ENCODE measurements around the gene RNF123. TPM values are rescaled to one million over a fixed set of nuclear protein-coding genes. Genes with fewer than 3 reads are reported as not detected.

Gene RNF123
- 10 to 100 TPM; 30.5 to 32.2 TPM for total RNA-seq

DNA sequence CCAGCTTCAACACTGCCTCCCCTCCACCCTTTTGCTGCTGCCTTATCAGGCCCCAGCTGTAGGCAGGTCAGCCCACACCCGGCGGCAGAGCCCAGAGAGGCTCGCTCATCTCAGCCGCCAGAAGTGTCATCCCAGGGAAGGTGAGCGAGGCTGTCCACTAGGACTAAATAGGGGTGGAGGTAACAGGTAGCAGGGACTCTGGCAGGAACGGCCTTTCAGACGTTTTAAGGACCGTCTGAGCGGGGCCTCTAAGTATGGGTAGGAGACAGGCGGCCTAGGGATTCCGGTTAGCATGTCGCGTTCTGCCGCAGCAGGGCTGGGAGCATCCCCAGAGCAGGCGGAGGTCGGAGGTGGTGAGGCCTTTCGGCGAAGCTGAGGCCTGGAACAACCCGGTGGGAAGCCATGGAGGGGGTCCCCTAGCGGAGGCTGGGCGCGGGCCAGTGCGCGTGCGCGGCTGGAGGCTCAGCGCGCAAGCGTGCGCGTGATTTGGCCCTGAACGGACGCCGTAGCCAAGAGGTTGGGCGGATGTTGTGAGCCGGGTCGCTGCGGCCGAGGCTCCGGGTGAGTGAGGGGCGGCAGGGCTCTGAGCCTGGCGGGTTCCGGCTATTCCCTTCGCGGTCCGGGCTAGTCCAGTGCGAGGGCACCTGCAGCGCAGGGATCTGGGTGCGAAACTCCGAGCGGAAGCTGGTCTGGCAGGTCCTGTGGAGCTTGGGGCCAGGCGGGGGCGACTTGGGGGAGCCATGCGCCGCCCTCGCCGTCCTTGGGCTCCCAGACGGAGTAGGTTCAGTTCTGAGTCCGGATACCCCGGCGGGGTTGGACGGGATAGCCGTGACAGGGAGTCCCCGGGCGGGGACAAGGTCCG lies at the start of gene RNF123, which contains the start of gene MST1:
RNF123 (plus strand) TSS at position 512 of the 862 bp plus-strand sequence. CDS start 1,609 bp downstream, outside the sequence.
MST1 (minus strand) TSS at position 429 of the 862 bp plus-strand sequence. CDS start 783 bp downstream, outside the sequence.
- ChIA-PET CTCF (interaction anchor here (1.3 kb wide), 1 partner anchor 150 kb away, joined by 6 read pairs; no protein-coding TSS in a partner anchor), POLR2A (interaction anchor here (0.5 kb wide), 1 partner anchor 259 kb away, joined by 5 read pairs; no protein-coding TSS in a partner anchor)

DNA sequence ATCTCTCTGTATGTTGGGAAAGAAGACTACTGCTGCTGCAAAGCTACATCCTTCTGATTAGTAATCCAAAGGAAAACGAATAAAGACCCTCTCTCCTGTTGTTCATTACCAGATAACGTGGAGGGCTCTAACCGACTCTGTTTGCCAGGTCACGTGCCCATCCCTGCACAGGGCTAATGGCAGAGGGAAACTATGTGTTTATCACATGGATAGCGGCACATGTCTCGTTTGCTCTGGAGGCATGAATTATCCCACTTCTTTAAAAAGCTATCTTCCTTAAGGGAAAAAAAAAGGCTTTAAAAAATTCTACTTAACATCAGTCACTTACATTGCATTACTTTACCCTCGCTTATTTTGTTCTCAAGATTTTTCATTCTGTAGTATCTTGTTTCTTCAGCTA lies 48.1 kb upstream of the RNF123 start:
- CTCF ChIA-PET: interaction anchor here (1.6 kb wide), 1 partner anchor 102 kb away, joined by 4 read pairs; no protein-coding TSS in a partner anchor
- POLR2A ChIA-PET: no interaction called here

DNA sequence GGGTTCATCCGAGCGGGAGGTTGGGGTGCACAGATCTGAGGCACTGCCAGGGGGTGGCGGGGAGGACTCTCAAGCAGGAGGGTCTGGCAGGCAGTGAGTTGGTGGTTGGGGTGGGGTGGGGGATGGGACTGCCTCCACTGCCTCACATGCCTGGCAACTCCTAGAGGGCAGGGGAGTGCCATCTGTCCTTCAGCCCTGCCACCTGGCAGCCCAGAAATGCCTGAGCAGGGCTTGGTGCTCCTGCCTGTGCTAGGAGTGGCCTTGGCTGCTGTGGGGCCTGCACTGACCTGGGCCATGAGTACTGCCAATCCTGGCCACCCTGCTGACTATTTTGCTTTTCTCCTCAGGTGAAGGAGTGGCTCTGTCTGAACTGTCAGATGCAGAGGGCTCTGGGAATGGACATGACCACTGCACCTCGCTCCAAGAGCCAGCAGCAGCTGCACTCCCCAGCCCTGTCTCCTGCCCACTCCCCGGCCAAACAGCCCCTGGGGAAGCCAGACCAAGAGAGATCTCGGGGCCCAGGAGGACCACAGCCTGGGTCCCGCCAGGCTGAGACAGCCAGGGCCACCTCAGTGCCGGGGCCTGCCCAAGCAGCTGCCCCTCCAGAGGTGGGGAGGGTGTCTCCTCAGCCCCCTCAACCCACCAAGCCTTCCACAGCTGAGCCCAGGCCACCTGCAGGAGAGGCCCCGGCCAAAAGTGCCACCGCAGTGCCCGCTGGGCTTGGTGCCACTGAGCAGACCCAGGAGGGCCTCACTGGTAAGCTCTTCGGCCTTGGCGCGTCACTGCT lies 47.2 kb upstream of the RNF123 start:
- CTCF ChIA-PET: interaction anchor here (1.3 kb wide), 1 partner anchor 102 kb away, joined by 3 read pairs; no protein-coding TSS in a partner anchor

DNA sequence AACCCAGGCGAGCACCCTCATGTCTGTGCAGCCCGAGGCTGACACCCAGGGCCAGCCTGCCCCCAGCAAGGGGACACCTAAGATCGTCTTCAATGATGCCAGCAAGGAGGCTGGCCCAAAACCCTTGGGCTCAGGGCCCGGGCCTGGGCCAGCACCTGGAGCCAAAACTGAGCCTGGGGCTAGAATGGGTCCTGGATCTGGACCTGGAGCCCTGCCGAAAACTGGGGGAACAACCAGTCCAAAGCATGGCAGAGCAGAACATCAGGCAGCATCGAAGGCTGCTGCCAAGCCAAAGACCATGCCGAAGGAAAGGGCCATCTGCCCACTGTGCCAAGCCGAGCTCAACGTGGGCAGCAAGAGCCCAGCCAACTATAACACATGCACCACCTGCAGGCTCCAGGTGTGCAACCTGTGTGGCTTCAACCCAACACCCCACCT lies 46.6 kb upstream of the RNF123 start:
- ChIA-PET CTCF (interaction anchor here (1.3 kb wide), 1 partner anchor 103 kb away, joined by 3 read pairs; no protein-coding TSS in a partner anchor), POLR2A (no interaction called here)

More for the DNA sequence above, 47.2 kb upstream of the RNF123 start:
- POLR2A ChIA-PET: no interaction called here

DNA sequence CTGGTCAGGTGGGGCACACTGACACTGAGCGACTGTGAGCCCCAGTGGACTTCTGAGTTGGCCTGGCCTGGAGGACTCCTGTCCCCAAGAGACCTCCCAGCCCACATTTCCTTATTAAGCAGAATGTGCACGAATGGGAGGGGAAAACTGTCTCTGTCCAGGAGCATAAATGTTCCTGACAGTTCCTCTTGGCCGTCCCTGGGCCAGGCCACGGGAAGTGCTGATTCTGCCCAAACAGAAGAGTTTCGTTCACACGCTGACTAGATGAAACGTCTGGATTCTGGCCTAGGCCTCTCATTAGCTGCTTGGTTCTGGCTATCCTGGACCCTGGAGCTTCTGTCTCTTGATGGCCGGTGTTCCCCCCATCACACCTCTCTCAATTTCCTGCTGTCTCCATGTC lies 44.7 kb upstream of the RNF123 start:
- ChIA-PET POLR2A (no interaction called here), CTCF (interaction anchor here (1.0 kb wide), 1 partner anchor 103 kb away, joined by 4 read pairs; no protein-coding TSS in a partner anchor)

DNA sequence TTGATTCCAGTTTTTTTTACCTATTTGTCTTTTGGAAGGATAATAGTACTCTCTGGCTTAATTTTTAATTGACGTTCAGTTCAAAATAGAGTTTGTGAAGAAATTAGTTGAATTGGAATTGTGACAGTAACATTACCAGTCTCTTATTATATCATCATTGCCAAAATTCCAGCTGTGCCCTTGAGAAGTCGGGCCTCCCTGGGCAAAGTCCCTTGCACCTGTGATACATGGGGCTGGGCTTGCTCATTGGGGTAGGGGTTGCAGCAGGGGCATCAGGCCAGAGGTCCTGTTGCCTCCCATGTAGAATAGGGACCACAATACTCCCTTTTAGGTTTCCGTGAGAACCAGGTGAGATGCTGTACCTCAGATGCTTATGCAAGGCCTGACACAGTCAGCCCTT lies 43.1 kb upstream of the RNF123 start:
- ChIA-PET POLR2A (no interaction called here), CTCF (no interaction called here)

DNA sequence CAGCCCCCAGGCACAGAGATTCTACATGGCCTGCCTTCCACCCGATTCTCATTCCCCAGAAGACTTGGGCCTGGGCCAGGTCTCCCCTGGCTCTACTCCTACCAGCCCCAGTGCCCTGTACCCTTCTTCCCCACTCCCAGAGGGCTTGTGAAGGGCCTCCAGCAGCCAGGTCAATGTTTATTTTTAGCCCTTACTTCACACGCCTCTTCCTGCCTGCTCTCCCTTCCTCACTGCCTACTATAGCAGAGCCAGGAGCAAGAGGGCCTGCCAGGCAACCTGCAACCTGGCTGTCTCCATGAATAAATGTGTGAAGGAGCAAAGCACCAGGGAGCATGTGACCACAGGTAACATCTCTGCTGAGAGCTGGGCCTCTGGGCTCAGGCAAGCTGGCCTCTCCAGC lies 41.6 kb upstream of the RNF123 start:
- ChIA-PET CTCF (no interaction called here), POLR2A (no interaction called here)

DNA sequence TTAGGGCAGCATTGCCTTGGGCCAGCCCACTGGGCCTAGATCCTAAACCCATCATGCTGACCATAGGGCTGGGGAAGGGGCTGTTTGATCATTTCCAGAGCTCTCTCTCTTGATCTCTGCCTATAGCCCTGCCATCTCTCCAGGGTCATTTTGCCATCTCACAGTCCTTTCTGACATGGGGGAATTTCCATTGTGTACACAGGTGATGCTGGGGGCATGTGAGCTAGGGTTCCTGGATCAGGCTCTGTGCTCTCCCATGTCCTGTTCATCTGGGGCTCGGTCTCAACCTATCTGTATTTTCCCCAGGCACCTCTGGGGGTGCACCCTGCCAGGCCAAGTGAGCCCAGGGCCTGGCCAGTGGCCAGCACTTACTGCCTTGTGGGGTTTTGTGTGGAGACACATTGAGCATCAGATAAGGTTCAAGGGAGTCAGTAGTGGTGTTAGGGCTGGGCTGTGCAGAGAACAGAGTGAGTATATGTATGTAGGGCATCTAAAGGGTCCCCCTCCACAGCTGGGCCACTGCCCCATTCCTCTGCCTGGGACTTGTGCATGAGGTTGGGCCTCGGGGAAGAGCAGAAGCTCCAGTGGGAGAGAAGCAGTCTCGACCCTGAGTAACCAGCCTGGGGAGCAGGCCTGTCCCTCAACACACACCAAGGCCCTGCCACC lies 40.9 kb upstream of the RNF123 start:
- ChIA-PET CTCF (no interaction called here), POLR2A (interaction anchor here (0.6 kb wide), 1 partner anchor 83 kb away, joined by 16 read pairs; no protein-coding TSS in a partner anchor)

DNA sequence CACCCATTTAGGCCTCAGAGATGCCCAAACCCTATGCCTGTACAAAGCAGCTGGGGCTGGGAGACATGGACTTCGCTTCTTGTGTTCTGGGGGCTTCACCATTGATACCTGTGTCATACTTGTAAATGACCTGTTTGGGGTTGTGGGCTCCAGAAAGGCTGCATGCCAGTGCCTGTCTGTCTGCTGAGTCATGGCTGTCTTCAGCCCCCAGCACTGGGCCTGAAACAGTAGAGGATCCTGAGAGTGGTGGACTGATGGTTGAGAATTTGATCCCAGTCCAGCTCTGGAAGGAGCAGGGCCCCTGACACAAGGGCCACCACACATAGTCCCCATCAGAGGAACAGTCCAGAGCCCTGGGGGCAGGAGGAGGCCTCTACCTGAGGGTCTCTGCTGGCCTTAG lies 39.8 kb upstream of the RNF123 start:
- ChIA-PET POLR2A (no interaction called here), CTCF (no interaction called here)

DNA sequence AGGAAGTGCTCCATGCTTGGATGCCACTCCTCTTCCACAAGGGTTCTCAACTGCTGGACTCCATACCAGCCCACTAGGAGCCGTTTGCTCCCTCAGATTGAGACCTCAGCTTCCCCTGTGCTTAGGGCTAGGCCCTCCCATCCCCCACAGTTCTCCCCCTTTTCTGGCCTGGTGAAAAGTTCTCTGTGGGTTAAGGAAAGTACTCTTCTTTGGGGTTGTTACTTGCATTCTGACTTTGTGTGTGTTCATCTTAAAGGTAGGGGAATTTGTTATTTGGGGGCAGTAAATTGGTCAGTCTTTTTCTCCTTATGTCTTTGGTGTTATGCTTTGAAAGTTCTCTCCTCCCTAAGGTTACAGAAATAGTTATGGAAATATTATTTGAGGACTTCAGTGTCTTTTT lies 39.2 kb upstream of the RNF123 start:
- ChIA-PET POLR2A (no interaction called here), CTCF (no interaction called here)

DNA sequence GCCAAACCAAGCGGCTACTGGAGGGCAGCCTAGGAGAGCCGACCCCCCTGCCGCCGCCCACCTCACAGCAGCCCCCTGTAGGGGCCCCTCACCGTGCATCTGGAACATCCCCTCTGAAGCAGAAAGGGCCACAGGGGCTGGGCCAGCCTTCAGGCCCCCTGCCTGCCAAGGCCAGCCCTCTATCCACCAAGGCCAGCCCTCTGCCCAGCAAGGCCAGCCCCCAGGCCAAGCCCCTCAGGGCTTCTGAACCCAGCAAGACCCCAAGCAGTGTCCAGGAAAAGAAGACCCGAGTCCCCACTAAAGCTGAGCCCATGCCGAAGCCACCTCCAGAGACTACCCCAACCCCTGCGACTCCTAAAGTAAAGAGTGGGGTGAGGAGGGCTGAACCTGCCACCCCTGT lies 38.7 kb upstream of the RNF123 start:
- ChIA-PET POLR2A (no interaction called here), CTCF (interaction anchor here (3.5 kb wide), 1 partner anchor 111 kb away, joined by 12 read pairs; no protein-coding TSS in a partner anchor)

DNA sequence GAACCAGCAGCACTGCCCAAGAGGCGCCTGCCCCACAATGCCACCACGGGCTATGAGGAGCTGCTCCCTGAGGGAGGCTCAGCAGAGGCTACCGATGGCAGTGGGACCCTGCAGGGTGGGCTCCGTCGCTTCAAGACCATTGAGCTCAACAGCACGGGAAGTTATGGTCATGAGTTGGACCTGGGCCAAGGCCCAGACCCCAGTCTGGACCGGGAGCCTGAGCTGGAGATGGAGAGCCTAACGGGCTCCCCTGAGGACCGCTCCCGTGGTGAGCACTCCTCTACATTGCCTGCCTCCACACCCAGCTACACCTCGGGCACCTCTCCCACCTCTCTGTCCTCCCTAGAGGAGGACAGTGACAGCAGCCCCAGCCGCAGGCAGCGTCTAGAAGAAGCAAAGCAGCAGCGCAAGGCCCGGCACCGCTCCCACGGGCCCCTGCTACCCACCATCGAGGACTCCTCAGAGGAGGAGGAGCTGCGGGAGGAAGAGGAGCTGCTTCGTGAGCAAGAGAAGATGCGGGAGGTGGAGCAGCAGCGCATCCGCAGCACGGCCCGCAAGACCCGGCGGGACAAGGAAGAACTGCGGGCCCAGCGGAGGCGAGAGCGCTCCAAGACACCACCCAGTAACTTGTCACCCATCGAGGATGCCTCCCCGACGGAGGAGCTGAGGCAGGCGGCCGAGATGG lies 37.0 kb upstream of the RNF123 start:
- CTCF ChIA-PET: interaction anchor here (0.9 to 3.5 kb wide), 2 partner anchors 20 to 113 kb away, joined by 3 to 12 read pairs; no protein-coding TSS in a partner anchor
- POLR2A ChIA-PET: no interaction called here

DNA sequence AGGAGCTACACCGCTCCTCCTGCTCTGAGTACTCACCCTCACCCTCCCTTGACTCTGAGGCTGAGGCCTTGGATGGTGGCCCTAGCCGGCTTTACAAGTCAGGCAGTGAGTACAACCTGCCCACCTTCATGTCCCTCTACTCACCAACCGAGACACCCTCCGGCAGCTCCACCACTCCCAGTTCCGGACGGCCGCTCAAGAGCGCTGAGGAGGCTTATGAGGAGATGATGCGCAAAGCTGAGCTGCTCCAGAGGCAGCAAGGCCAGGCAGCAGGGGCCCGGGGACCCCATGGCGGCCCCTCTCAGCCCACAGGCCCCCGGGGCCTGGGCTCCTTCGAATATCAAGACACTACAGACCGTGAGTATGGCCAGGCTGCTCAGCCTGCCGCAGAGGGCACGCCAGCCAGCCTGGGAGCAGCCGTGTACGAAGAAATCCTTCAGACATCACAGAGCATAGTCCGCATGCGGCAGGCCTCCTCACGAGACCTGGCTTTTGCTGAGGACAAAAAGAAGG lies 36.4 kb upstream of the RNF123 start:
- POLR2A ChIA-PET: no interaction called here
- CTCF ChIA-PET: interaction anchor here (3.5 kb wide), 1 partner anchor 113 kb away, joined by 12 read pairs; no protein-coding TSS in a partner anchor

DNA sequence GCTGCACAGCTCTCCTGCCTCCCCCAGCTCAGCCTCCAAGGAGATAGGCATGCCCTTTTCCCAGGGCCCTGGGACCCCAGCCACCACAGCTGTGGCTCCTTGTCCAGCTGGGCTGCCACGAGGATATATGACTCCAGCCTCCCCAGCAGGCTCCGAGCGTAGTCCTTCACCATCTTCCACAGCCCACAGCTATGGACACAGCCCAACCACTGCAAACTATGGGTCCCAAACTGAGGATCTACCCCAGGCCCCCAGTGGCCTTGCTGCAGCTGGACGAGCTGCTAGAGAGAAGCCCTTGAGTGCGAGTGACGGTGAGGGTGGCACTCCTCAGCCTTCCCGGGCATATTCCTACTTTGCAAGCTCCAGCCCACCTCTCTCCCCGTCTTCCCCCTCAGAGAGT lies 35.7 kb upstream of the RNF123 start:
- POLR2A ChIA-PET: no interaction called here
- CTCF ChIA-PET: interaction anchor here (0.6 to 3.5 kb wide), 2 partner anchors 114 to 400 kb away, joined by 3 to 12 read pairs; no protein-coding TSS in a partner anchor

DNA sequence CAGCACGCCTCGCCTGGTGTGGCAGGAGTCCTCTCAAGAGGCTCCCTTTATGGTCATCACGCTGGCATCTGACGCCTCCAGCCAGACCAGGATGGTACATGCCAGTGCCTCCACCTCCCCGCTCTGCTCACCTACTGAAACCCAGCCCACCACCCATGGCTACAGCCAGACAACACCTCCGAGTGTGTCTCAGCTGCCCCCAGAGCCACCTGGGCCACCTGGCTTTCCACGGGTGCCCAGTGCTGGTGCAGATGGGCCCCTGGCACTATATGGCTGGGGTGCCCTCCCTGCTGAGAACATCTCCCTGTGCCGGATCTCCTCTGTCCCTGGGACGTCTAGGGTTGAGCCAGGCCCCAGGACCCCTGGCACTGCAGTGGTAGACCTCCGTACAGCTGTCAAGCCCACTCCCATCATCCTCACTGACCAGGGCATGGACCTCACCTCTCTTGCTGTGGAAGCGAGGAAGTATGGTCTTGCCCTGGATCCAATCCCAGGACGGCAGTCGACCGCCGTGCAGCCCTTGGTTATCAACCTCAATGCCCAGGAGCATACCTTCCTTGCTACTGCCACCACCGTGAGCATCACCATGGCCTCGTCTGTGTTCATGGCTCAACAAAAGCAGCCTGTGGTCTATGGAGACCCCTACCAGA lies 35.1 kb upstream of the RNF123 start:
- ChIA-PET POLR2A (no interaction called here), CTCF (interaction anchor here (0.6 to 3.5 kb wide), 2 partner anchors 115 to 400 kb away, joined by 3 to 12 read pairs; no protein-coding TSS in a partner anchor)

DNA sequence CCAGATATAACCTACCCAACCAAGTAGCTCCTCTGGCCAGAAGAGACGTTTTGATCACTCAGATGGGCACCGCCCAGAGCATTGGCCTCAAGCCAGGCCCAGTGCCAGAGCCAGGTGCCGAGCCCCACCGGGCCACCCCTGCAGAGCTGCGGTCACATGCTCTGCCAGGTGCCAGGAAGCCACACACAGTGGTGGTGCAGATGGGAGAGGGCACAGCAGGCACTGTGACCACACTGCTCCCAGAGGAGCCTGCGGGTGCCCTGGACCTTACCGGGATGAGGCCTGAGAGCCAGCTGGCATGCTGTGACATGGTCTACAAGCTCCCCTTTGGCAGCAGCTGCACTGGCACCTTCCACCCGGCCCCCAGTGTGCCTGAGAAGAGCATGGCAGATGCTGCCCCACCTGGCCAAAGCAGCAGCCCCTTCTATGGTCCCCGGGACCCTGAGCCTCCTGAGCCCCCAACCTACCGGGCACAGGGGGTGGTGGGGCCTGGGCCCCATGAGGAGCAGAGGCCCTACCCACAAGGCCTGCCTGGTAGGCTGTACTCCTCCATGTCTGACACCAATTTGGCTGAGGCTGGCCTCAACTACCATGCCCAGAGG lies 34.3 kb upstream of the RNF123 start:
- POLR2A ChIA-PET: no interaction called here

DNA sequence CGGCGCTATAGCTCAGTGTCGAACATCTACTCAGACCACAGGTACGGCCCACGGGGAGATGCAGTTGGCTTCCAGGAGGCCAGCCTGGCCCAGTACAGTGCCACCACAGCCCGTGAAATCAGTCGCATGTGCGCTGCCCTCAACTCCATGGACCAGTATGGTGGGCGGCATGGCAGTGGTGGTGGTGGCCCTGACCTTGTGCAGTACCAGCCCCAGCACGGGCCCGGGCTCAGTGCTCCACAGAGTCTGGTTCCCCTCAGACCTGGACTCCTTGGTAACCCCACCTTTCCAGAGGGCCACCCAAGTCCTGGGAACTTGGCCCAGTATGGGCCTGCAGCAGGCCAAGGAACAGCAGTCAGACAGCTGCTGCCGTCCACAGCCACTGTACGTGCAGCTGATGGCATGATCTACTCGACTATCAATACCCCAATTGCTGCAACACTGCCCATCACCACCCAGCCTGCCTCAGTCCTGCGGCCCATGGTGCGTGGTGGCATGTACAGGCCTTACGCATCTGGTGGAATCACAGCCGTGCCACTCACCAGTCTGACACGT lies 33.5 kb upstream of the RNF123 start:
- CTCF ChIA-PET: interaction anchor here (0.6 kb wide), 1 partner anchor 114 kb away, joined by 3 read pairs; no protein-coding TSS in a partner anchor
- POLR2A ChIA-PET: no interaction called here

More for the DNA sequence above, 34.3 kb upstream of the RNF123 start:
- CTCF ChIA-PET: interaction anchor here (0.6 kb wide), 1 partner anchor 114 kb away, joined by 3 read pairs; no protein-coding TSS in a partner anchor
